IMR-90 (cell line): ENCODE data around the gene STARD10.

ENCODE experiments used
- BHLHE40 ChIP-seq: fragments of 150-350 bp; IDR thresholded peaks from 2 replicates; pipeline ENCODE4 v1.6.1; 2016; ENCODE audit warnings: mild to moderate bottlenecking, low read depth, low read length
- CHD1 ChIP-seq: IDR thresholded peaks from 2 replicates; pipeline ENCODE4 v1.6.1; 2012; ENCODE audit warnings: low read depth, low read length, improper control_type of control experiment
- CTCF ChIP-seq: conservative IDR thresholded peaks from 2 replicates; pipeline ENCODE4 v1.5.1; 2012; ENCODE audit warnings: mild to moderate bottlenecking, low read depth, low read length, improper control_type of control experiment
- MAFK ChIP-seq: IDR thresholded peaks from 2 replicates; pipeline ENCODE4 v1.6.1; 2012; ENCODE audit warnings: low read depth, low read length, improper control_type of control experiment
- MXI1 ChIP-seq: IDR thresholded peaks from 2 replicates; pipeline ENCODE4 v1.6.1; 2012; ENCODE audit warnings: low read depth, mild to moderate bottlenecking, low read length, moderate library complexity, borderline replicate concordance
- POLR2A ChIP-seq: IDR thresholded peaks from 2 replicates; pipeline ENCODE4 v1.6.1; 2012; ENCODE audit warnings: mild to moderate bottlenecking, low read depth, low read length
- RAD21 ChIP-seq: IDR thresholded peaks from 2 replicates; pipeline ENCODE4 v1.6.1; 2012; ENCODE audit warnings: low read length, improper control_type of control experiment

DNA sequence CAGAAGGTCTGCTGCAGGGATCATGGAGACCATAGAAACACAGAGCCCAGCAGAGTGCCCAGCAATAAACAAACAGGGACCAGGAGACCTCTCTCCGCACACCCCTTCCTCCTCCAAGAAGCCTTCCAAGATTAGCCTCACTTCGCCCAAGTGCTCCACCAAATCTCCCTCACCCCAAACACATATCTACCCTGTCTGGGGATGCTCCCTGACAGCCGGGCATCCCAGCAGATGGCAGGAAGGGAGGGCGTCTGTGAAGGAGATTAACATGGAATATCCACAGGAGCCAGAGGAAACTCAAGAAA, 68.2 kb downstream of the STARD10 start:
- TF ChIP-seq POLR2A: no peak
- TF ChIP-seq CTCF: no peak
- no peak for TF ChIP-seq MXI1
- TF ChIP-seq RAD21: no peak
- no peak for TF ChIP-seq BHLHE40
- TF ChIP-seq MAFK: no peak
- TF ChIP-seq CHD1: no peak
